HEK293 (cell line): ENCODE data around the gene TBX6.
A peak's percentile ranks its signal among the peaks of the same experiment; 100 is the strongest.

ENCODE experiments used
- EGR2 ChIP-seq: fragments of 450-650 bp; formaldehyde crosslinking; IDR thresholded peaks from 2 replicates; pipeline ENCODE4 v1.5.1; 2016; ENCODE audit warnings: low read depth, missing biosample characterization, missing genetic modification characterization
- ZNF174 ChIP-seq: fragments of 450-650 bp; formaldehyde crosslinking; IDR thresholded peaks from 2 replicates; pipeline ENCODE4 v1.5.0; 2017; ENCODE audit warnings: missing biosample characterization, mild to moderate bottlenecking, missing genetic modification characterization
- ZNF629 ChIP-seq: fragments of 450-650 bp; formaldehyde crosslinking; IDR thresholded peaks from 2 replicates; pipeline ENCODE4 v1.5.1; 2017; ENCODE audit warnings: missing biosample characterization, missing genetic modification characterization
- TF ChIP-seq, protein P1 (sequence below): fragments of 450-650 bp; formaldehyde crosslinking; IDR thresholded peaks from 2 replicates; pipeline ENCODE4 v1.5.1; 2016; ENCODE audit warnings: missing biosample characterization, missing genetic modification characterization
- TF ChIP-seq, protein P2 (sequence below): fragments of 450-650 bp; formaldehyde crosslinking; IDR thresholded peaks from 2 replicates; pipeline ENCODE4; 2016; ENCODE audit warnings: missing biosample characterization, missing genetic modification characterization

DNA sequence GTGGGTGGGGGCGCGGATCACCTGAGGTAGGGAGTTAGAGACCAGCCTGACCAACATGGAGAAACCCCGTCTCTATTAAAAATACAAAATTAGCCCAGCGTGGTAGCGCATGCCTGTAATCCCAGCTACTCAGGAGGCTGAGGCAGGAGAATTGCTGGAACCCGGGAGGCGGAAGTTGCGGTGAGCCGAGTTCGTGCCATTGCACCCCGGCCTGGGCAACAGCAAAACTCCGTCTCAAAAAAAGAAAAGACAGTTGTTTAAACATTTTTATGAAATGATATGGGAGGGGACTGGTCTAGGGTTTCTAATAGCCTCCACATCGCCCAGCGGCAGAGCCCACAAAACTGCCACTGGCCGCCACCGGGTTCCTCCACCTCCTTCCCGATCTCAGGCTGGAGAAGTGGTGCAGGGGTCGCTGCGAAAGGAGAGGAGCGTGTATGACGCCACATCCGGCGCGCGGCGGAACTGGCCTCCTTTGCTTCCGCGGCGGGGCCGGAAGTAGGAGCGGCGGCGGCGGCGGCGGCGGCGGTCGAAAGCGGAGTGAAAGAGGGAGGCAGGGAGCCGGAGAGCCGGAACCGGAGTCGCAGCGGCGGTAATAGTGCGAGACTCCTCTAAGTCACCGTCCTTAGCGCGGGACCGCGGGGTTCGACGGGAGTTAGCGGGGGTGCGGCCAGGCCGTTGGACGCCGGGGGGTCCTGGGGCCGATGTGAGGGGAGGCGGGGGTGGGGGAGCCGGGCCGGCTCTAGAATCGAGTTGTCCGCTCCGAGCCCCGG lies 16.0 kb downstream of the TBX6 start, which contains the start of gene PPP4C:
- TF ChIP-seq, protein P1, sequence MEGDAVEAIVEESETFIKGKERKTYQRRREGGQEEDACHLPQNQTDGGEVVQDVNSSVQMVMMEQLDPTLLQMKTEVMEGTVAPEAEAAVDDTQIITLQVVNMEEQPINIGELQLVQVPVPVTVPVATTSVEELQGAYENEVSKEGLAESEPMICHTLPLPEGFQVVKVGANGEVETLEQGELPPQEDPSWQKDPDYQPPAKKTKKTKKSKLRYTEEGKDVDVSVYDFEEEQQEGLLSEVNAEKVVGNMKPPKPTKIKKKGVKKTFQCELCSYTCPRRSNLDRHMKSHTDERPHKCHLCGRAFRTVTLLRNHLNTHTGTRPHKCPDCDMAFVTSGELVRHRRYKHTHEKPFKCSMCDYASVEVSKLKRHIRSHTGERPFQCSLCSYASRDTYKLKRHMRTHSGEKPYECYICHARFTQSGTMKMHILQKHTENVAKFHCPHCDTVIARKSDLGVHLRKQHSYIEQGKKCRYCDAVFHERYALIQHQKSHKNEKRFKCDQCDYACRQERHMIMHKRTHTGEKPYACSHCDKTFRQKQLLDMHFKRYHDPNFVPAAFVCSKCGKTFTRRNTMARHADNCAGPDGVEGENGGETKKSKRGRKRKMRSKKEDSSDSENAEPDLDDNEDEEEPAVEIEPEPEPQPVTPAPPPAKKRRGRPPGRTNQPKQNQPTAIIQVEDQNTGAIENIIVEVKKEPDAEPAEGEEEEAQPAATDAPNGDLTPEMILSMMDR = peak; percentile 48; the same call in 1 of the 2 replicates
- TF ChIP-seq ZNF629 (tag by site-specific recombination) (peak; percentile 99), EGR2 (no peak), ZNF174 (no peak)
- TF ChIP-seq, protein P2, sequence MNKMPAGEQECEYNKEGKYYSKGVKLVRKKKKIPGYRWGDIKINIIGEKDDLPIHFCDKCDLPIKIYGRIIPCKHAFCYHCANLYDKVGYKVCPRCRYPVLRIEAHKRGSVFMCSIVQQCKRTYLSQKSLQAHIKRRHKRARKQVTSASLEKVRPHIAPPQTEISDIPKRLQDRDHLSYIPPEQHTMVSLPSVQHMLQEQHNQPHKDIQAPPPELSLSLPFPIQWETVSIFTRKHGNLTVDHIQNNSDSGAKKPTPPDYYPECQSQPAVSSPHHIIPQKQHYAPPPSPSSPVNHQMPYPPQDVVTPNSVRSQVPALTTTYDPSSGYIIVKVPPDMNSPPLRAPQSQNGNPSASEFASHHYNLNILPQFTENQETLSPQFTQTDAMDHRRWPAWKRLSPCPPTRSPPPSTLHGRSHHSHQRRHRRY (tag by site-specific recombination) = no peak
